ENCODE data around the gene ASB8. TPM values are rescaled to one million over a fixed set of nuclear protein-coding genes. Genes with fewer than 3 reads are reported as not detected.

Gene ASB8
- total and polyA plus RNA-seq, 2 of the 4 experiments (the other 2 are of a cell fraction): 22.9 to 26.7 TPM

- Histone ChIP-seq H2BK20ac (ENCODE audit: low read depth, low read length) (no peak overlapping the region), H3K4me3 (ENCODE audit: insufficient read depth, low read depth, low read length) (no peak overlapping the region), H4K91ac (ENCODE audit: insufficient read depth, low read depth, low read length) (no peak overlapping the region), H3K27ac (ENCODE audit: insufficient read depth, low read length) (no peak overlapping the region), H3K79me1 (ENCODE audit: low read depth in 1 of 2, low read length in 2 of 2) (peaks cover 17 to 23% of the 10 kb centered on the region in 2 experiments), H3K9ac (ENCODE audit: low read depth, low read length) (no peak overlapping the region), H3K9me3 (ENCODE audit: control insufficient read depth, insufficient read depth, low read length) (no peaks in the 10 kb centered on the region), H2BK120ac (ENCODE audit: low read depth, low read length) (no peak overlapping the region), H4K8ac (ENCODE audit: low read depth in 2 of 2, low read length in 2 of 2) (no peak overlapping the region), H3K14ac (replicated peaks; ENCODE audit: low read depth, low read length) (no peak overlapping the region), H3K4ac (ENCODE audit: low read depth, low read length) (no peak overlapping the region), H2AFZ (replicated peaks; ENCODE audit: low read length, poor library complexity) (no peak overlapping the region), H3K36me3 (ENCODE audit: control insufficient read depth, insufficient read depth, low read length) (no peaks in the 10 kb centered on the region), H3K9me1 (ENCODE audit: insufficient read depth, low read length) (0 out of 2 replicates have a peak, but pooled peaks cover 2% of the 10 kb centered on the region), H2BK15ac (ENCODE audit: low read depth, low read length) (no peak overlapping the region), H3K4me1 (ENCODE audit: control insufficient read depth, insufficient read depth, low read length) (peaks cover 6% of the 10 kb centered on the region), H3K4me2 (ENCODE audit: low read depth, low read length) (no peak overlapping the region), H4K5ac (ENCODE audit: low read depth, low read length) (no peak overlapping the region), H3K27me3 (ENCODE audit: control insufficient read depth, insufficient read depth, low read length) (peaks cover 9% of the 10 kb centered on the region), H4K20me1 (ENCODE audit: insufficient read depth, low read length) (no peaks in the 10 kb centered on the region), H2AK9ac (replicated peaks; ENCODE audit: low read depth, low read length, poor library complexity) (no peak overlapping the region), H3K56ac (ENCODE audit: extremely low read depth, insufficient read depth, low read length) (no peak overlapping the region), H2BK5ac (ENCODE audit: low read depth, low read length, poor library complexity, severe bottlenecking) (no peak overlapping the region), H3K18ac (ENCODE audit: low read depth, low read length) (no peak overlapping the region), H3K23ac (ENCODE audit: low read depth, low read length) (no peak overlapping the region), H2AK5ac (ENCODE audit: low read depth, low read length) (no peak overlapping the region)
- CTCF ChIA-PET: no interaction called here
- no peak for TF ChIP-seq RFX5 (IDR thresholded peaks at IDR 0.05; ENCODE audit: low read depth, low read length)
- no peak for TF ChIP-seq POLR2A (IDR thresholded peaks at IDR 0.05; ENCODE audit: low read depth, low read length)
- TF ChIP-seq RCOR1 (IDR thresholded peaks at IDR 0.05; ENCODE audit: insufficient replicate concordance, low read length): no peak
- no peak for TF ChIP-seq CEBPB (IDR thresholded peaks at IDR 0.05; ENCODE audit: low read depth, low read length)
- TF ChIP-seq, protein P1, sequence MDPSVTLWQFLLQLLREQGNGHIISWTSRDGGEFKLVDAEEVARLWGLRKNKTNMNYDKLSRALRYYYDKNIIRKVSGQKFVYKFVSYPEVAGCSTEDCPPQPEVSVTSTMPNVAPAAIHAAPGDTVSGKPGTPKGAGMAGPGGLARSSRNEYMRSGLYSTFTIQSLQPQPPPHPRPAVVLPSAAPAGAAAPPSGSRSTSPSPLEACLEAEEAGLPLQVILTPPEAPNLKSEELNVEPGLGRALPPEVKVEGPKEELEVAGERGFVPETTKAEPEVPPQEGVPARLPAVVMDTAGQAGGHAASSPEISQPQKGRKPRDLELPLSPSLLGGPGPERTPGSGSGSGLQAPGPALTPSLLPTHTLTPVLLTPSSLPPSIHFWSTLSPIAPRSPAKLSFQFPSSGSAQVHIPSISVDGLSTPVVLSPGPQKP (IDR thresholded peaks at IDR 0.05; ENCODE audit: borderline replicate concordance, low read depth, low read length): no peak
- TF ChIP-seq USF2 (IDR thresholded peaks at IDR 0.05; ENCODE audit: low read depth, low read length): no peak
- no peak for TF ChIP-seq FOS (IDR thresholded peaks at IDR 0.05; ENCODE audit: low read depth, low read length)
- no peak for TF ChIP-seq RAD21 (IDR thresholded peaks at IDR 0.05; ENCODE audit: low read length)
- no peak for TF ChIP-seq MAZ (IDR thresholded peaks at IDR 0.05; ENCODE audit: borderline replicate concordance, low read depth, low read length)
- dilution Hi-C loops (cut with HindIII; ENCODE audit: low sequenced_read_pairs, unreplicated experiment): no loop called here
- intact Hi-C loops (cut with micrococcal nuclease): no loop called here
- no peak for ATAC-seq (ENCODE audit: low read depth)
- POLR2A ChIA-PET (ENCODE audit: unreplicated experiment): no interaction called here
- no peak for DNase-seq
- BruUV-seq (replicated peaks): no TSS peak
- in situ Hi-C loops (cut with MboI; ENCODE audit: low sequenced_read_pairs): no loop called here
Measured at GRCh38 chr12:48109424-48109823, 47.9 kb downstream of the ASB8 start.

All from IMR-90 (cell line).